Left renal pelvis (tissue), 4 donors: ENCODE measurements around the gene PLA2G6. TPM values are rescaled to one million over a fixed set of nuclear protein-coding genes. Genes with fewer than 3 reads are reported as not detected.

Experiments
- DNase-seq, 4 donors: peaks; one replicate each; pipeline ENCODE4 v3.0.0-alpha.2; 2013; ENCODE audit warnings: low read depth in 4 of 4, low spot score in 3 of 4
- polyA plus RNA-seq, 4 donors: library from polyadenylated mRNA; unstranded; fragments of 120-200 nt; gene quantifications; one replicate each; pipeline ENCODE4 v1.2.1, GENCODE V29; 2013; ENCODE audit not compliant: insufficient read length in 4 of 4

PLA2G6 gene, protein sequence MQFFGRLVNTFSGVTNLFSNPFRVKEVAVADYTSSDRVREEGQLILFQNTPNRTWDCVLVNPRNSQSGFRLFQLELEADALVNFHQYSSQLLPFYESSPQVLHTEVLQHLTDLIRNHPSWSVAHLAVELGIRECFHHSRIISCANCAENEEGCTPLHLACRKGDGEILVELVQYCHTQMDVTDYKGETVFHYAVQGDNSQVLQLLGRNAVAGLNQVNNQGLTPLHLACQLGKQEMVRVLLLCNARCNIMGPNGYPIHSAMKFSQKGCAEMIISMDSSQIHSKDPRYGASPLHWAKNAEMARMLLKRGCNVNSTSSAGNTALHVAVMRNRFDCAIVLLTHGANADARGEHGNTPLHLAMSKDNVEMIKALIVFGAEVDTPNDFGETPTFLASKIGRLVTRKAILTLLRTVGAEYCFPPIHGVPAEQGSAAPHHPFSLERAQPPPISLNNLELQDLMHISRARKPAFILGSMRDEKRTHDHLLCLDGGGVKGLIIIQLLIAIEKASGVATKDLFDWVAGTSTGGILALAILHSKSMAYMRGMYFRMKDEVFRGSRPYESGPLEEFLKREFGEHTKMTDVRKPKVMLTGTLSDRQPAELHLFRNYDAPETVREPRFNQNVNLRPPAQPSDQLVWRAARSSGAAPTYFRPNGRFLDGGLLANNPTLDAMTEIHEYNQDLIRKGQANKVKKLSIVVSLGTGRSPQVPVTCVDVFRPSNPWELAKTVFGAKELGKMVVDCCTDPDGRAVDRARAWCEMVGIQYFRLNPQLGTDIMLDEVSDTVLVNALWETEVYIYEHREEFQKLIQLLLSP
- 10 to 100 TPM; 29.6 to 66.9 (median 35.2) TPM for polyA plus RNA-seq

GRCh38 chr22:38181453-38182200 is at the start of gene PLA2G6:
Gene PLA2G6 (minus strand): TSS chr22:38181830. CDS start chr22:38169426, 12,404 bp downstream.
- DNase-seq: peak; percentile 95 to 97 (median 96)

GRCh38 chr22:38230916-38231315 is 49.3 kb upstream of the PLA2G6 start:
- no peak for DNase-seq

DNA sequence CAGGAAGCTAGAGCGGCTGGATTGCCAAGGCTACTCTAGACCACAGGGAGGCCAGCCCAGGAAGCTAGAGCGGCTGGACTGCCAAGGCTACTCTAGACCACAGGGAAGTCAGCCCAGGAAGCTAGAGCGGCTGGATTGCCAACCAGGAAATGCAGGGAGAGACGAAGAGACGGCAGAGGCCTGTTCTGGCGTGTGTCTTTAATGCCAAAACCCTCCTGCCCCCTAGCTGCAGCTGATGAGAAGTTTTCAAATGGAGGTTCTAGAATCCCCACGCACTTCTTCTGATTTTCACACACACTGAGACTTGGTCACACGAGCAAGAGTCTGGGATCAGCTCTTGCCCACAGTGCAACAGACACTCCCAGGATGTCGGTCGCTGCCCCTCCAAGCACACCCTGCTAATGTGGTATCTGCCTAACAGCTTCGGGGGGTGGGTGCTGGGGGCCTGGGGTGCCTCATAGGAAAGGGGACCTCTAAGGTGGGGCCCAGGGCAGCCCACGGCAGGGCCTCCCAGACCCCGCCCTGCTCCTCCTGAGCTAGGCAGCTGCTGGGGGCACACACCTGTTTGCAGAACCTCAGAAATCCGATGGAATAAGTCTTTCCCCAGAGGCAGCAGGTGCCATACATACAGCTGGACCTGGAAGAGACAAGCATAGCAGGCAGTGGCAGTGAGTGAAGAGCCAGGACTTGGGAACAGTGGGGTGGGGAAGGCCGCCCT is 48.6 kb upstream of the PLA2G6 start:
- no peak for DNase-seq

DNA sequence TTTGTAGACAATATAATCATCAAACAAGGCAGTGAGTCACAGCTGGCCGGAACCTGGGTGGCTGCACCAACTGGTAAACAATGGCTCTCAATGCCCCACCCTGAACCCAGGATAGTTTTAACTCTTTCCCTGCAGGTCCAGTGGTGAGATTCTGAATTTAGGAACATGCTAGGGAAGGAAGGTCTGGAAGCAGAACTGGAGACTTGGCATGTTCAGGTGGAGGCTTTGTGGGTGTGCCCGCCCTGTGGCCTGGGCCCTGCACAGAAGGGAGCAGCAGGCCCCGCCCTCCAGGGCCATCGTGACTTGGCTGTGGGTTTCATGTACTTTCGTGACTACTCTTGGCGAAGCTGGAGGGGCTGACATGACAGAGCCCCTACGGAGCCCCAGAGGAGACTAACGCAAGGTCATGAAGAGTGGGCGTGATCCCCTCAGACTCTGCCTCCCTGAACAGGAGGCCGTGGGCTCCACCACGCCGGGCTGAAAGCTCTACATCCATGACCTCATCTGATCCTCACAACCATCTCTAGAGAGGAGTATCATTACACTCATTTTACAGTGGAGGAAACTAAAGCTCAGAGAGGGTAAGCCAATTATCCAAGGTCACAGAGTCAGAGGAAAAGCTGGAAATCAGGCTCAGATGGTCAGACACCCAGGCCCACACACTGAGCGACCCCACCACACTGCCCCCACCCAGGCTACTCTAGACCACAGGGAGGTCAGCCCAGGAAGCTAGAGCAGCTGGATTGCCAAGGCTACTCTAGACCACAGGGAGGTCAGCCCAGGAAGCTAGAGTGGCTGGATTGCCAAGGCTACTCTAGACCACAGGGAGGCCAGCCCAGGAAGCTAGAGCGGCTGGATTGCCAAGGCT is 47.5 kb upstream of the PLA2G6 start:
- DNase-seq: no peak

DNA sequence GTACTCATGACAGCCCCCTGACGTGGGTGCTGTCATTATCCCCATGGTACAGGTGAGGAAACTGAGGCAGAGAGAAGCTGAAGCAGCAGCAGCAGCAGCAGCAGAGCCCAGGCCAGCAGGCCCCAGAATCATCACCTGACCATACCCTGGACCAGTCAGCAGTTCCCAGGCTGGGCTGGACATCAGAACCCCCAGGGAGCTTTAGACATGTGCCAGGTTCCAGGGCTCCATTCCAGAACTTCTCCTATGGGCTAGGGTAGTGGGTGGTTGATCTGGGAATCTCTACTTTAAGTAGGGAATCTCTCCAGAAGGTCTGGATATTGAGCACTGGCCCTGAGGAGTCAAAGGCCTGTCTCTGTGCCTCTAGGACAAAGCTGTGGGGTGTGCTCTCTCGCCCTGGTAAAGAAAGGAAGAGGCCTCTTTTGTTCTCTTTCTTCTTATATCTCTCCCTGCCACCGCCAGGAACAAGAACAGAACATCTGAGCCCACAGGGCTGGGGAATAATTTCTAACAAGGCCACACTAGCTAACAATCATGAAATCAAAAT is 46.8 kb upstream of the PLA2G6 start:
- no peak for DNase-seq

- no peak for DNase-seq
Observed at GRCh38 chr22:38226853-38227649, 45.4 kb upstream of the PLA2G6 start.

- no peak for DNase-seq
Observed at GRCh38 chr22:38223289-38223960, 41.8 kb upstream of the PLA2G6 start.

DNA sequence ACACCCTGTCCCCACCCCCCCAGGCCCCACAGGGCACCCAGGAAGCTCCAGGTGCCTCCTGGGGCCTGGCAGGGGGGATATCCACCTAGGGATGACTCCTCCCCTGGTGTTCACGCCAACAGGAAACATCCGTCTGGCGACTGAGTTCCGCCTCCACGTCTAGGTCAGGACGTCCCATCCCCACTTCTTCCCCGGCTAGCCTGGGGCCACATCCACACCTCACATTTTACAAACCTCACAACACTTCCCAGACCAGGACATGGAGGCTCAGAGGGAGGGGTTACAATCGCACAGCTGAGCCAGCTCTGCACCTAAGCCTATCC is 41.1 kb upstream of the PLA2G6 start:
- no peak for DNase-seq

DNA sequence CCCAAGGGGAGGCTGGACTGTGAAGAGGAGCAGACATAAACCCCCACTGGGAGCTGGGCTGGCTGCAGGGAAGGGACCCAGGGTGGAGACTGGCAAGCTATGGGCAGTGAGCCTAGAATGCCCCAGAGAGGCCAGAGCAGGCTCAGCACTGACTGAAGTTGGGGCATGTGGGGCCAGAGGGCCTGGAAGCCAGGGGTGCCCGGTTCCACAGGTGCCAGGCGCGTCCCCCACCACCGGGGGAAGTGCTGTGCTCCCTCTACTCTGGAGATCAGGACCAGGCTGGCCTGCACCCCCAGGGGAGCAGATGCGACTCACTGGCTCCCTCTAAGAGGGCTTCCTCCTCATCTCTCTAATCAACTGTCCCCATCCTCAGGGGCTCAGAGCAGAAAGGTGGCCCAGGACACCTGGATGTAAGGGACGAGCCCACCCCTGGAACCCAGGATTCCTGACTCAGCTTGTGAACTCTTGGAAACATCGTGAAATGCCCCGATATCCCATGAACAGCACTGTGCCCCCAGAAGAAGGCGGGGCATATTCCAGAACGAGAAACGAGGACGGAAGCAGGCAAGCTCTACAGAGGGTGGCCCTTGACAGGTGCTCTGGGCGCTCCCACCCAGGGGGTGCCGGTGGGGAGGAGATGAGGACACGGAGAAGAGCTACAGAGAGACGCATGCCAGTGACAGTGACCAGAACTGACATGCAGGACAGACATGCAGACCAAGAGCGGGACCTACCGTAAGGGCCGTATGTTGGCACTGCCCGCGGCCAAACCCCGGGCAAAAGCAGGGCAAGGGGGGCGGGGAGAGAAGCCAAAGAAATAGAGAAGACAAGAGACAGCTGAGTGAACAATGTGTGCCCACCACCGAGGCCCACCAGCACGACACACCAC is 40.5 kb upstream of the PLA2G6 start:
- no peak for DNase-seq

DNA sequence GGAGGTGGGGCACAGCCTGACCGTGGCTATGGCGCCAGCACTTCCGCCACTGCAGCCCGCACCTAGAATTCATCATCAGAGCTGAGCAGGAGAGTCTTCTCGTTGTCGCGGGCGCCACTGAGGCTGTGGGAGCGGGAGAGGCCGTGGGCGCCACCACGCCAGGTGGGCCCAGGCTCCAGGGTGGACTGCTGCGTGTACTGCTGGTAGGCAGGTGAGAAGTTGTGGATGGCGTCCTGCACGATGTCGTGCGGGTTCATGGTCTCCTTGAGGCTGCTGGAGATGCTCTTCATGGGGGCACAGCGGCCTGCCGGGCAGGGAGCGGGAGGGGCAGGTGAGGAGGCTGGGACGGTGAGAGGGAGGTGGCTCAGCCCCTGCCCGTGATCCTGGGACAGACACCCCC is 39.8 kb upstream of the PLA2G6 start:
- DNase-seq: no peak

DNA sequence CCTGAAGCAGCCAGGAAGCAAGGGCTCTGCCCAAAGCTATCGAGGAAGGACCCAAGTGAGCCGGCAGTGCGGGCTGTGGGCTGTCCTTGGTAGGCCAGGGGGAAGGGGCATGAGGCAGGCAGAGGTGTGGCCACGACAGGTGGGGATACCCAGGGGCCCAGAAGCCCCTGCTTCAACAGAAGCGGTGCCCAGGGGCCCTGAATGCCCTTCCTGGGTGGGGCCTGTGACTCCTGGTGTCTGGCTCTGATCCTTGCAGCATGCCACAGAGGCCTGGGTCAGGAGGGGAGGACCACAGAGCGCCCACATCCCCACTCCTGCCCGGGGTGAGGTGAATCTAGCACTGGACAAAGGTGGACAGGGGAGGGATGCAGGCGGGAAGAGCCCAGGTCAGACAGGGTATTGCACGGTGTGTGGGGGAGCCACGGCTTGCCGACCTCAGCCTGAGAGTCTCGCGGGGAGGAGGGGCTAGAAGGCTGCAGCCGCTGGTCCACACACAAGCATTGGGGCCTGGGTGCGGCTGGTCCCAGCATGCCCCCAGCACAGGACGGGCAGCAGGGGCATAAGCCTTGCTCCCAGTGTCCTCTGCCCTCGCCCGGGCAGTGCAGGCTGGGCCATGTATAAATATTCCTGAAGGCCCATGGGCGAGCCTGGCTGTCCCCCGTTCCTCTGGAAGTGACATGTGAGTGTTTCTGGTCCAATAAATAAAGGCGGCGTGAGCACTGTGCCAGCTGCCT is 39.2 kb upstream of the PLA2G6 start:
- DNase-seq: no peak

GRCh38 chr22:38220163-38220562 is 38.5 kb upstream of the PLA2G6 start:
- DNase-seq: no peak

DNA sequence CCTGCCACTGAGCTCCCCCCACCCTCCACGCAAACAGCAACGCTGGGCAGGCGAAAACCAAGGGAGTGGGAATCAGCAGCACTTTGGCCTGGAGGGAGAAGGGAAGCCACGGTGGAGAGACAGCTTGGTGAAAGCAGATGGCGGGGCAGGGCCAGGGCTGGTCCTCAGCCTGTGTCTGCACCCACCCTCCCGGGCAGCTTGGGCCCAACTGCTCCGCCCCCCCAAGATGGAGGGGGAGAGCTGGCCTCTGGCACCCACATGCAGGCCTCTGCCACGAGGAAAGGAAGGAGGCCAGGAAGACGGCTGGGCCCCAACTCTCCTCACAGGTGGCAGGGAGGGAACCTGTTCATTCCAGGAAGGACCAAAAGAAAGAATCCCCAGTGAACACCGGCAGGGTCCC is 38.0 kb upstream of the PLA2G6 start:
- DNase-seq: no peak

DNA sequence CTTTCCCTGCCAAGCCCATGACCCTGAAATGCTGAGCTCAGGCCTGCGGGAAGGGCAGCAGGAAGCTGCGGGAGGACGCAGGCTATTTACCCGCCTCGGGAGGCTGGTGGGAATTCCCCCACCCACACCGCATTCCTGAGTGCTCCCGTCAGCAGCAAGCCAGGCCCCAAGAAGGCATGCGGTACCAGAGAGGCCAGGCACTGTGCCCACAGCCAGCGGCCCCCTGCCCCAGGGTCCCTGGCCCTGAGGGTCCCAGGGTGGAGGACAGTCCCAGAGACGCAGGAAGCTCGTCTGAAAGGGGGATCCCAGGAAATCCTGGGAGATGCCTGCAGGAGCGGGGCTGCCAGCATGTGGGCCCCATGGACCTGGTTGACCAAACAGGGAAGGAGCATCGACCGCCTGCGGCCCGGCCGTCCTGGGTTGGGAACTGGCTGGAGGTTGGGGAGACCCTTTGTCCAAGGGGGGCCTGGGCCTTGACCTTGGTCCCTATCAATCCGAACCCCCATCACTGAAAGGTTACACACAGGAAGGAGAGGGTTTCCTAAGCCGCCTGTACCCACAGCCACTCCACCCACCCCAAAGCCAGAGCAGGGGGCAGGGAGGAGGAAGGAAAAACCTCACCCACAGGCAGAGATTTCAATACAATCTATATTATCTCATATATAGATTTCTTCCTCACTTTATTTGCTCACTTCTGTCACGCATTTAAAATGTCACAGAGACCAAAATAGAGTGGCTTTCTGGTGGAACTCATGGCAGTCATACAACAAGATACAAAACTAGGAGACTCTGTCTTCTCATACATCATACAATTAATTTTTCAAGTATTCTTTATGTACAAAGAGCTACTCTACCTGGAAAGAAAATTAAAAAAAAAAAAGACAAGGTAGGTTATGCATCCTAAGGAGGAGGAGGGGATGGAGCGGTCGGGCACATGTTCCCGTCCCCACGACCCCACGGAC is 37.3 kb upstream of the PLA2G6 start:
- no peak for DNase-seq
